GM23248 (cell line): ENCODE results near the gene KCNQ2. TPM values are rescaled to one million over a fixed set of nuclear protein-coding genes. Genes with fewer than 3 reads are reported as not detected.
"Not testable (repeated sequence)": the region's sequence is repeated elsewhere in the genome, so short reads cannot be mapped to it uniquely, and the experiment has no call there.

Experiments
- DNase-seq: peaks from one replicate; pipeline ENCODE4 v3.0.0-alpha.2; 2015
- H2AFZ ChIP-seq: fragments of 200-600 bp; sonication (generic); 2 replicates; pipeline ENCODE4 v1.6.1; 2016; ENCODE audit warnings: antibody characterized with exemption
- H3F3A ChIP-seq: fragments of 200-600 bp; sonication (generic); 2 replicates; pipeline ENCODE4 v1.6.1; 2016; ENCODE audit warnings: mild to moderate bottlenecking, antibody characterized with exemption, mixed run types; ENCODE audit not compliant: insufficient read depth
- H3K27ac ChIP-seq: fragments of 200-600 bp; sonication (generic); 2 replicates; pipeline ENCODE4 v1.5.1; 2016; ENCODE audit warnings: mild to moderate bottlenecking
- H3K27me3 ChIP-seq: fragments of 200-600 bp; sonication (generic); replicated peaks from 2 replicates; pipeline ENCODE4 v1.6.1; 2016; ENCODE audit warnings: mild to moderate bottlenecking; ENCODE audit not compliant: insufficient read depth
- H3K36me3 ChIP-seq: fragments of 200-600 bp; sonication (generic); 2 replicates; pipeline ENCODE4 v1.6.1; 2016; ENCODE audit warnings: low read depth, mild to moderate bottlenecking
- H3K4me1 ChIP-seq: fragments of 200-600 bp; sonication (generic); 2 replicates; pipeline ENCODE4 v1.6.1; 2016; ENCODE audit warnings: mild to moderate bottlenecking; ENCODE audit not compliant: insufficient read depth
- H3K4me2 ChIP-seq: fragments of 200-600 bp; sonication (generic); one replicate; pipeline ENCODE4 v1.6.1; 2016; ENCODE audit warnings: mild to moderate bottlenecking; ENCODE audit not compliant: unreplicated experiment
- H3K4me3 ChIP-seq: fragments of 200-600 bp; sonication (generic); 2 replicates; pipeline ENCODE4 v1.5.1; 2016; ENCODE audit warnings: mild to moderate bottlenecking
- H3K79me2 ChIP-seq: fragments of 200-600 bp; sonication (generic); 2 replicates; pipeline ENCODE4 v1.6.1; 2016; ENCODE audit warnings: mild to moderate bottlenecking; ENCODE audit not compliant: insufficient read depth
- H3K9ac ChIP-seq: fragments of 200-600 bp; sonication (generic); 2 replicates; pipeline ENCODE4 v1.6.1; 2016; ENCODE audit warnings: mild to moderate bottlenecking
- H3K9me2 ChIP-seq: fragments of 200-600 bp; sonication (generic); 2 replicates; pipeline ENCODE4 v1.6.1; 2016; ENCODE audit warnings: mixed run types, mild to moderate bottlenecking, moderate library complexity; ENCODE audit not compliant: insufficient read depth
- H3K9me3 ChIP-seq: fragments of 200-600 bp; sonication (generic); one replicate; pipeline ENCODE4 v1.6.1; 2017; ENCODE audit warnings: low read depth
- H4K20me1 ChIP-seq: fragments of 200-600 bp; sonication (generic); 2 replicates; pipeline ENCODE4 v1.6.0; 2016; ENCODE audit not compliant: insufficient read depth
- EZH2 ChIP-seq: fragments of 200-600 bp; sonication (generic); IDR thresholded peaks from 2 replicates; pipeline ENCODE4 v1.6.1; 2018; ENCODE audit warnings: antibody characterized with exemption, mild to moderate bottlenecking; ENCODE audit not compliant: insufficient read depth, poor library complexity, severe bottlenecking
- EZH2phosphoT487 ChIP-seq: fragments of 200-600 bp; sonication (generic); IDR thresholded peaks from 2 replicates; pipeline ENCODE4 v1.6.1; 2018; ENCODE audit warnings: antibody characterized with exemption, moderate library complexity, mild to moderate bottlenecking, low read depth; ENCODE audit not compliant: insufficient read depth
- WGBS, 2 experiments: methylation state at CpG; one replicate each; pipeline ENCODE4 v1.1.6; 2015 to 2017; ENCODE audit warnings: low lambda C conversion rate in 2 of 2, low coverage in 1 of 2; ENCODE audit errors: missing lambda C conversion rate in 2 of 2; 5-methylcytosine and 5-hydroxymethylcytosine counted together
- in situ Hi-C: fragments of 300-500 bp; cut with MboI; formaldehyde crosslinking; loops from 2 replicates; pipeline ENCODE4 v1.15.0; 2020
- polyA plus RNA-seq: library from polyadenylated mRNA; unstranded; fragments of >200 nt; fragmentation: Nextera tagmentation; extraction: Ambion mirVana; gene quantifications from 2 replicates; pipeline ENCODE4 v1.2.1, GENCODE V29; 2016
- total RNA-seq: library from RNA; depleted of rRNA; stranded (reverse); fragments of >200 nt; shearing (Covaris generic); gene quantifications from 2 replicates; pipeline ENCODE4 v1.2.3, GENCODE V29; 2014

Gene KCNQ2
- total and polyA plus RNA-seq, 2 experiments from 2014 or later = 0.38 TPM; not detected in 1

DNA sequence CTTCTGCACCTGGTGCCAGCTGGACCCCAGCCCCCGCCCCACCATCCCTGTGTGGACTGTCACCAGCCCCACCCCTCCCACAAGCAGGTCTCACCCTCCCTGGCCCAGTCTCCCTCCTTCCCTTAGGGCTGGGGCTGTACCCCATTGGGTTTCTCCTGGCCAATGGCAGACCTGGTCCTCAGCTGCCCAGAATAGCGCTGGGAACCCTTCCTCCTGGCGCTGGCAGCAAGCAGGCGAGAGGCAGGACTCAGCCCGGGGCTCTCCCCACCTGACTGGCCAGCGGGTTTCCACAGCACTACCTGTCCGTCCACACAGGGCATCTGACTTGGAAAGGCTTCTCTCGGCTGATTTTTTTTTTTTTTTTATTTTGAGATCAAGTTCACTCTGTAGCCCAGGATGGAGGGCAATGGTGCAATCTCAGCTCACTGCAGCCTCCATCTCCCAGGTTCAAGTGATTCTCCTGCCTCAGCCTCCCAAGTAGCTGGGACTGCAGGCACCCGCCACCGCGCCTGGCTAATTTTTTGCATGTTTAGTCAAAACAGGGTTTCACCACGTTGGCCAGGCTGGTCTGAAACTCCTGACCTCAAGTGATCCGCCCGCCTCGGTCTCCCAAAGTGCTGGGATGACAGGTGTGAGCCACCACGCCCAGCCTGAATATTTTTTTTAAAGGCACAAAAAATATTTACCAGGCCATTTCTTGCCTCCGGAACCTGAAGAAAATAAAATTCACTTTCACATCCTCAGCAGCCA, 89.7 kb downstream of the KCNQ2 start:
- WGBS, 2 experiments = 47 to 50% methylated on average over 16 to 17 of the region's 17 CpGs
- in situ Hi-C loops = no loop called here
- TF ChIP-seq EZH2 (no peak), EZH2phosphoT487 (no peak)
- H4K20me1 ChIP-seq = no peaks in the 10 kb centered on the region
- peaks cover 5% of the 10 kb centered on the region for H3K9me3 ChIP-seq
- no peak for DNase-seq
- no peak overlapping the region for H3K4me3 ChIP-seq
- H3K36me3 ChIP-seq = no peaks in the 10 kb centered on the region
- no peaks in the 10 kb centered on the region for H3K79me2 ChIP-seq
- H3K9ac ChIP-seq = no peak overlapping the region
- H2AFZ ChIP-seq = no peak overlapping the region
- no peak overlapping the region for H3K27ac ChIP-seq
- H3K27me3 ChIP-seq = peaks cover 19% of the 10 kb centered on the region
- H3F3A ChIP-seq = no peaks in the 10 kb centered on the region
- no peaks in the 10 kb centered on the region for H3K4me1 ChIP-seq
- H3K4me2 ChIP-seq = no peak overlapping the region
- no peaks in the 10 kb centered on the region for H3K9me2 ChIP-seq

DNA sequence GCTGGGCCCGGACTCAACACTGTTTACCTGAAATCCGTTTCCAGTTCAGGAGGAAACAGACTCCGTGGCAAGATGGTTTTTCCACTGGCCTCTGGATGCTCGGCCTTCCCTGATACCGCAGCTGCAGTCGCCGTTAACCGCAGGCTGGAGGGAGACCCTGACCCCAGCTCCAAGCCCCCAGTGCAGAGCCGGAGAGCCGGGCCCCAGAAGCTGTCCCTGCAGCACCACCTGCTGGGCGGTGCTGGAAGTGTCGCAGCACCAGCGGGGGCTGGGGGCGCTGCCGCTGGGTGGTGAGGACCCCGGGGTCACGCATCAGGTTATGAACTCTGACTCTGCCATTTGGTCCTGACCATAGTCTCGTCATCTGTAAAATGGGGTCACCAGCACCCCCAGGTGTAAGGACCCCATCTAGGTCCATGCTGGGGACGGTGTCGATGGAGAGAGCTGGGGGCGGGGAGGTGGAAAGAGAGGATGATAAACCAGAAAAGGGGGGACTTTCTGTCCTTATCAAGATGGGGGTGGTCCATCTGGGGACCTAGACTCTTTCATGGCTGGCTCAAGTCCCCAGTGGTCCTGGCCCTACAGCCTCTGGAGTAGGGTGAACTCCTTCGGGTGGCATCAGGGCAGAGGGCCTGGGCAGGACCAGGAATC, 90.5 kb downstream of the KCNQ2 start:
- Histone ChIP-seq H3K4me2 (no peak overlapping the region), H3K27me3 (peaks cover 25% of the 10 kb centered on the region), H3K9me3 (peaks cover 5% of the 10 kb centered on the region), H3K4me1 (no peaks in the 10 kb centered on the region), H3K27ac (no peak overlapping the region), H3K4me3 (no peak overlapping the region), H2AFZ (no peak overlapping the region), H3K36me3 (no peaks in the 10 kb centered on the region), H3K79me2 (no peaks in the 10 kb centered on the region), H4K20me1 (no peaks in the 10 kb centered on the region), H3F3A (no peaks in the 10 kb centered on the region), H3K9me2 (no peaks in the 10 kb centered on the region), H3K9ac (no peak overlapping the region)
- peak; percentile 21 for DNase-seq
- 16 to 17% methylated on average over 22 of the region's 22 CpGs for WGBS, 2 experiments
- in situ Hi-C loops = no loop called here
- TF ChIP-seq EZH2 (no peak), EZH2phosphoT487 (no peak)

DNA sequence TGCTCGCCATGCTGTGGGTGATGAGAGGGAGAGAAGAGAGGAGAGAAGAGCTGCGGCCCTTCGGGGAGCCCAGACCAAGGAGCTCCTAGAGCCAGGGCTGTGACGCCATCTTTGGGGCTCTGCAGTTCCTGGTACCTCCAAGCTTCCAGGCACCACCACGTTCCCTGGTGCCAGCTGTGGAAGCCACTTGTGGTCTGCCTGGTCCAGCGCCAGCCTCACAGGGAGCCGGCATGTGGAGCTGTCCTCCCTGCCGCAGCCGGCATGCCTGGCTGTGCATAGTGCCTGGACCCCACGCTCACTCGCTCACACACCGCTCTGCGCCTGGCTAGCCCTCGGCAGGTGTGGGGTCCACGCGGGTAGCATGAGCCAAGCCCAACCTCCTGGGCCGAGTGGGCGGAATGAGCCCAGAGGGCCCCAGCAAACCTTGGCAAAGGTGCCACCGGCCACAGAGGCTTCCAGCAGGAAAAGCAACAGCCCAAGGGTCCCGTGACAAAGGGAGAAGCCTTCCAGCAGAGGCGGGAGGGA, 92.0 kb downstream of the KCNQ2 start:
- Histone ChIP-seq H3K4me2 (no peak overlapping the region), H3F3A (no peaks in the 10 kb centered on the region), H3K9me3 (no peaks in the 10 kb centered on the region), H3K4me1 (no peaks in the 10 kb centered on the region), H3K4me3 (no peak overlapping the region), H3K36me3 (no peaks in the 10 kb centered on the region), H4K20me1 (no peaks in the 10 kb centered on the region), H2AFZ (no peak overlapping the region), H3K27ac (no peak overlapping the region), H3K27me3 (peaks cover 26% of the 10 kb centered on the region), H3K79me2 (no peaks in the 10 kb centered on the region), H3K9ac (no peak overlapping the region), H3K9me2 (no peaks in the 10 kb centered on the region)
- in situ Hi-C loops = no loop called here
- WGBS, 2 experiments = 62 to 68% methylated on average over 14 to 21 of the region's 21 CpGs
- DNase-seq = no peak
- no peak for TF ChIP-seq EZH2
- TF ChIP-seq EZH2phosphoT487 = no peak

- H3K36me3 ChIP-seq, H3K9ac ChIP-seq, H3K9me3 ChIP-seq, DNase-seq, H3K4me2 ChIP-seq, H4K20me1 ChIP-seq, H3K27ac ChIP-seq, H3F3A ChIP-seq, H2AFZ ChIP-seq, H3K4me1 ChIP-seq, H3K79me2 ChIP-seq, H3K9me2 ChIP-seq, in situ Hi-C loops, H3K4me3 ChIP-seq: not testable (repeated sequence)
- 44 to 45% methylated on average over 9 of the region's 9 CpGs for WGBS, 2 experiments
- H3K27me3 ChIP-seq = peaks cover 29% of the 10 kb centered on the region
These were observed 92.6 kb downstream of the KCNQ2 start for GRCh38 chr20:63379872-63380271.
